WTC11 (cell line): Measurements from ENCODE around the gene KATNA1. TPM values are rescaled to one million over a fixed set of nuclear protein-coding genes. Genes with fewer than 3 reads are reported as not detected.

Experiments
- ATAC-seq: fragments of 200-7000 bp; cut with Tn5 transposase; 2 replicates; pipeline ENCODE4 v1.10.0; 2021; ENCODE audit warnings: mild to moderate bottlenecking, moderate library complexity
- CTCF ChIA-PET: fragments of 300-600 bp; sonication (Branson Sonifier 250); formaldehyde crosslinking; loops from one replicate; lab custom pipeline; 2021; ENCODE audit warnings: antibody characterized with exemption; lab: Charles Lee
- POLR2A ChIA-PET: fragments of 350-600 bp; sonication (Branson Sonifier 250); formaldehyde crosslinking; loops from one replicate; lab custom pipeline; 2021; ENCODE audit warnings: antibody characterized with exemption; lab: Charles Lee
- DNase-seq: peaks from one replicate; pipeline ENCODE4 v3.0.0; 2021; ENCODE audit warnings: low spot score
- H3K27ac Mint-ChIP-seq: 2 replicates; pipeline ENCODE4 v1.8.0; 2021; ENCODE audit warnings: mixed read lengths
- H3K27me3 Mint-ChIP-seq: 2 replicates; pipeline ENCODE4 v1.8.0; 2021; ENCODE audit warnings: low read depth, mild to moderate bottlenecking, moderate library complexity, mixed read lengths
- H3K36me3 Mint-ChIP-seq: 2 replicates; pipeline ENCODE4 v1.8.0; 2021; ENCODE audit warnings: mixed read lengths
- H3K4me1 Mint-ChIP-seq: 2 replicates; pipeline ENCODE4 v1.8.0; 2022; ENCODE audit warnings: mixed read lengths
- H3K4me3 Mint-ChIP-seq: 2 replicates; pipeline ENCODE4 v1.8.0; 2021; ENCODE audit warnings: mild to moderate bottlenecking, moderate library complexity, mixed read lengths
- H3K9me3 Mint-ChIP-seq: 2 replicates; pipeline ENCODE4 v1.8.0; 2021; ENCODE audit warnings: mixed read lengths
- ATF1 ChIP-seq: sonication (generic); formaldehyde crosslinking; IDR thresholded peaks from 2 replicates; pipeline ENCODE4 v1.8.1; 2023; ENCODE audit warnings: mild to moderate bottlenecking, moderate library complexity, missing genetic modification reagents
- ATF2 ChIP-seq: sonication (generic); formaldehyde crosslinking; IDR thresholded peaks from 2 replicates; pipeline ENCODE4 v1.8.1; 2022; ENCODE audit warnings: low read depth, missing genetic modification reagents, borderline replicate concordance
- CBFB ChIP-seq: sonication (generic); formaldehyde crosslinking; IDR thresholded peaks from 2 replicates; pipeline ENCODE4 v1.8.1; 2022; ENCODE audit warnings: mild to moderate bottlenecking, low read depth, missing genetic modification reagents
- ETV6 ChIP-seq: sonication (generic); formaldehyde crosslinking; IDR thresholded peaks from 2 replicates; pipeline ENCODE4 v1.8.1; 2022; ENCODE audit warnings: mild to moderate bottlenecking, missing genetic modification reagents
- HMGA2 ChIP-seq: fragments of 250-450 bp; sonication (Bioruptor Pico); IDR thresholded peaks from 2 replicates; pipeline ENCODE4 v1.4.0; 2021; ENCODE audit warnings: mild to moderate bottlenecking, moderate library complexity
- IRF2 ChIP-seq: sonication (generic); formaldehyde crosslinking; IDR thresholded peaks from 2 replicates; pipeline ENCODE4 v1.8.0; 2022; ENCODE audit warnings: low read depth, missing genetic modification reagents, borderline replicate concordance
- MYBL2 ChIP-seq: sonication (generic); formaldehyde crosslinking; IDR thresholded peaks from 2 replicates; pipeline ENCODE4 v1.8.1; 2023; ENCODE audit warnings: mild to moderate bottlenecking, moderate library complexity, missing genetic modification reagents
- NR1H2 ChIP-seq: sonication (generic); formaldehyde crosslinking; IDR thresholded peaks from 2 replicates; pipeline ENCODE4 v1.9.0; 2021; ENCODE audit warnings: mild to moderate bottlenecking, moderate library complexity, missing genetic modification reagents
- NR2C2 ChIP-seq: sonication (generic); formaldehyde crosslinking; IDR thresholded peaks from 2 replicates; pipeline ENCODE4 v1.8.0; 2022; ENCODE audit warnings: mild to moderate bottlenecking, missing genetic modification reagents
- OVOL2 ChIP-seq: fragments of 250-450 bp; sonication (Bioruptor Pico); IDR thresholded peaks from 2 replicates; pipeline ENCODE4 v1.9.0; 2021; ENCODE audit warnings: mild to moderate bottlenecking, borderline replicate concordance
- PRRX2 ChIP-seq: fragments of 250-450 bp; sonication (Bioruptor Pico); IDR thresholded peaks from 2 replicates; pipeline ENCODE4 v1.8.0; 2021; ENCODE audit warnings: mild to moderate bottlenecking
- SMAD3 ChIP-seq: sonication (generic); formaldehyde crosslinking; IDR thresholded peaks from 2 replicates; pipeline ENCODE4 v1.8.0; 2022; ENCODE audit warnings: missing genetic modification reagents, mild to moderate bottlenecking, borderline replicate concordance
- SMAD4 ChIP-seq: sonication (generic); formaldehyde crosslinking; IDR thresholded peaks from 2 replicates; pipeline ENCODE4 v1.8.0; 2022; ENCODE audit warnings: mild to moderate bottlenecking, missing genetic modification reagents
- SP1 ChIP-seq: sonication (generic); formaldehyde crosslinking; conservative IDR thresholded peaks from 2 replicates; pipeline ENCODE4 v1.8.1; 2022; ENCODE audit warnings: missing genetic modification reagents
- TEAD4 ChIP-seq: sonication (generic); formaldehyde crosslinking; IDR thresholded peaks from 2 replicates; pipeline ENCODE4 v1.8.0; 2022; ENCODE audit warnings: mild to moderate bottlenecking, missing genetic modification reagents
- ZMAT4 ChIP-seq: fragments of 250-450 bp; sonication (Bioruptor Pico); IDR thresholded peaks from 2 replicates; pipeline ENCODE4 v1.9.0; 2021; ENCODE audit warnings: mild to moderate bottlenecking
- ZNF138 ChIP-seq: sonication (generic); formaldehyde crosslinking; conservative IDR thresholded peaks from 2 replicates; pipeline ENCODE4 v1.8.1; 2022; ENCODE audit warnings: mild to moderate bottlenecking, moderate library complexity, missing genetic modification reagents
- ZNF317 ChIP-seq: sonication (generic); formaldehyde crosslinking; IDR thresholded peaks from 2 replicates; pipeline ENCODE4 v1.8.1; 2023; ENCODE audit warnings: low read depth, mild to moderate bottlenecking, moderate library complexity, missing genetic modification reagents, borderline replicate concordance
- ZNF396 ChIP-seq: fragments of 250-450 bp; sonication (Bioruptor Pico); IDR thresholded peaks from 2 replicates; pipeline ENCODE4 v1.8.0; 2021; ENCODE audit warnings: mild to moderate bottlenecking, moderate library complexity, borderline replicate concordance
- ZSCAN18 ChIP-seq: fragments of 250-450 bp; sonication (Bioruptor Pico); IDR thresholded peaks from 2 replicates; pipeline ENCODE4 v2.1.2; 2022; ENCODE audit warnings: mild to moderate bottlenecking, moderate library complexity
- total RNA-seq: library from RNA; stranded (reverse); gene quantifications from 3 replicates; pipeline ENCODE4 v1.2.3, GENCODE V29; 2021
- TF ChIP-seq, protein P1 (sequence below): sonication (generic); formaldehyde crosslinking; conservative IDR thresholded peaks from 2 replicates; pipeline ENCODE4 v1.8.1; 2022; ENCODE audit warnings: mild to moderate bottlenecking, missing genetic modification reagents
- TF ChIP-seq, protein P2 (sequence below): sonication (generic); formaldehyde crosslinking; IDR thresholded peaks from 2 replicates; pipeline ENCODE4 v1.8.1; 2023; ENCODE audit warnings: mild to moderate bottlenecking, missing genetic modification reagents
- TF ChIP-seq, protein P3 (sequence below): sonication (generic); formaldehyde crosslinking; IDR thresholded peaks from 2 replicates; pipeline ENCODE4 v1.8.1; 2022; ENCODE audit warnings: low read depth, mild to moderate bottlenecking, moderate library complexity, missing genetic modification reagents, borderline replicate concordance
- TF ChIP-seq, protein P4 (sequence below): sonication (generic); formaldehyde crosslinking; IDR thresholded peaks from 2 replicates; pipeline ENCODE4 v1.8.0; 2022; ENCODE audit warnings: missing genetic modification reagents
- TF ChIP-seq, protein P5 (sequence below): sonication (generic); formaldehyde crosslinking; IDR thresholded peaks from 2 replicates; pipeline ENCODE4 v1.8.0; 2022; ENCODE audit warnings: mild to moderate bottlenecking, missing genetic modification reagents

KATNA1 gene
- total RNA-seq, 1 experiment from 2014 or later, result 18.1 TPM

GRCh38 chr6:149646599-149646998, 1.9 kb downstream of the KATNA1 start:
- no peak overlapping the region for H3K27ac Mint-ChIP-seq
- H3K4me3 Mint-ChIP-seq, result peak overlapping the region; percentile 80
- no peak for ATAC-seq
- DNase-seq, result no peak
- H3K36me3 Mint-ChIP-seq, result no peaks in the 10 kb centered on the region
- TF ChIP-seq NR1H2 (CRISPR knock-in tag) (no peak), ZNF138 (CRISPR knock-in tag) (no peak), OVOL2 (no peak), ZNF317 (no peak), ATF2 (no peak), SMAD4 (CRISPR knock-in tag) (no peak), ZMAT4 (CRISPR knock-in tag) (no peak), ETV6 (CRISPR knock-in tag) (no peak), SMAD3 (no peak), SP1 (no peak), TEAD4 (no peak), MYBL2 (CRISPR knock-in tag) (no peak), ATF1 (CRISPR knock-in tag) (no peak), CBFB (CRISPR knock-in tag) (no peak)
- TF ChIP-seq, protein P1, sequence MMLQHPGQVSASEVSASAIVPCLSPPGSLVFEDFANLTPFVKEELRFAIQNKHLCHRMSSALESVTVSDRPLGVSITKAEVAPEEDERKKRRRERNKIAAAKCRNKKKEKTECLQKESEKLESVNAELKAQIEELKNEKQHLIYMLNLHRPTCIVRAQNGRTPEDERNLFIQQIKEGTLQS (CRISPR knock-in tag), result no peak
- TF ChIP-seq, protein P2, sequence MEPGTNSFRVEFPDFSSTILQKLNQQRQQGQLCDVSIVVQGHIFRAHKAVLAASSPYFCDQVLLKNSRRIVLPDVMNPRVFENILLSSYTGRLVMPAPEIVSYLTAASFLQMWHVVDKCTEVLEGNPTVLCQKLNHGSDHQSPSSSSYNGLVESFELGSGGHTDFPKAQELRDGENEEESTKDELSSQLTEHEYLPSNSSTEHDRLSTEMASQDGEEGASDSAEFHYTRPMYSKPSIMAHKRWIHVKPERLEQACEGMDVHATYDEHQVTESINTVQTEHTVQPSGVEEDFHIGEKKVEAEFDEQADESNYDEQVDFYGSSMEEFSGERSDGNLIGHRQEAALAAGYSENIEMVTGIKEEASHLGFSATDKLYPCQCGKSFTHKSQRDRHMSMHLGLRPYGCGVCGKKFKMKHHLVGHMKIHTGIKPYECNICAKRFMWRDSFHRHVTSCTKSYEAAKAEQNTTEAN (CRISPR knock-in tag), result no peak
- TF ChIP-seq, protein P3, sequence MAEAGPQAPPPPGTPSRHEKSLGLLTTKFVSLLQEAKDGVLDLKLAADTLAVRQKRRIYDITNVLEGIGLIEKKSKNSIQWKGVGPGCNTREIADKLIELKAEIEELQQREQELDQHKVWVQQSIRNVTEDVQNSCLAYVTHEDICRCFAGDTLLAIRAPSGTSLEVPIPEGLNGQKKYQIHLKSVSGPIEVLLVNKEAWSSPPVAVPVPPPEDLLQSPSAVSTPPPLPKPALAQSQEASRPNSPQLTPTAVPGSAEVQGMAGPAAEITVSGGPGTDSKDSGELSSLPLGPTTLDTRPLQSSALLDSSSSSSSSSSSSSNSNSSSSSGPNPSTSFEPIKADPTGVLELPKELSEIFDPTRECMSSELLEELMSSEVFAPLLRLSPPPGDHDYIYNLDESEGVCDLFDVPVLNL (CRISPR knock-in tag), result no peak
- CTCF ChIA-PET, result interaction anchor here (0.7 kb wide), 1 partner anchor 129 kb away, joined by 3 read pairs; no protein-coding TSS in a partner anchor
- peaks cover 7% of the 10 kb centered on the region; the same call in 1 of the 2 replicates for H3K4me1 Mint-ChIP-seq
- H3K9me3 Mint-ChIP-seq, result peaks cover under 1% of the 10 kb centered on the region; the same call in 1 of the 2 replicates
- POLR2A ChIA-PET, result no interaction called here
- H3K27me3 Mint-ChIP-seq, result no peaks in the 10 kb centered on the region

- ChIA-PET POLR2A (no interaction called here), CTCF (no interaction called here)
- H3K36me3 Mint-ChIP-seq, result peaks cover 4% of the 10 kb centered on the region
- DNase-seq (no peak), ATAC-seq (no peak)
- peak overlapping the region; percentile 46; the same call in 1 of the 2 replicates for H3K27ac Mint-ChIP-seq
- no peak overlapping the region for H3K4me3 Mint-ChIP-seq
- H3K27me3 Mint-ChIP-seq, result no peaks in the 10 kb centered on the region
- peaks cover 4% of the 10 kb centered on the region; the same call in 1 of the 2 replicates for H3K9me3 Mint-ChIP-seq
- peaks cover 7% of the 10 kb centered on the region; the same call in 1 of the 2 replicates for H3K4me1 Mint-ChIP-seq
- no peak for TF ChIP-seq ZNF317
- TF ChIP-seq, protein P4, sequence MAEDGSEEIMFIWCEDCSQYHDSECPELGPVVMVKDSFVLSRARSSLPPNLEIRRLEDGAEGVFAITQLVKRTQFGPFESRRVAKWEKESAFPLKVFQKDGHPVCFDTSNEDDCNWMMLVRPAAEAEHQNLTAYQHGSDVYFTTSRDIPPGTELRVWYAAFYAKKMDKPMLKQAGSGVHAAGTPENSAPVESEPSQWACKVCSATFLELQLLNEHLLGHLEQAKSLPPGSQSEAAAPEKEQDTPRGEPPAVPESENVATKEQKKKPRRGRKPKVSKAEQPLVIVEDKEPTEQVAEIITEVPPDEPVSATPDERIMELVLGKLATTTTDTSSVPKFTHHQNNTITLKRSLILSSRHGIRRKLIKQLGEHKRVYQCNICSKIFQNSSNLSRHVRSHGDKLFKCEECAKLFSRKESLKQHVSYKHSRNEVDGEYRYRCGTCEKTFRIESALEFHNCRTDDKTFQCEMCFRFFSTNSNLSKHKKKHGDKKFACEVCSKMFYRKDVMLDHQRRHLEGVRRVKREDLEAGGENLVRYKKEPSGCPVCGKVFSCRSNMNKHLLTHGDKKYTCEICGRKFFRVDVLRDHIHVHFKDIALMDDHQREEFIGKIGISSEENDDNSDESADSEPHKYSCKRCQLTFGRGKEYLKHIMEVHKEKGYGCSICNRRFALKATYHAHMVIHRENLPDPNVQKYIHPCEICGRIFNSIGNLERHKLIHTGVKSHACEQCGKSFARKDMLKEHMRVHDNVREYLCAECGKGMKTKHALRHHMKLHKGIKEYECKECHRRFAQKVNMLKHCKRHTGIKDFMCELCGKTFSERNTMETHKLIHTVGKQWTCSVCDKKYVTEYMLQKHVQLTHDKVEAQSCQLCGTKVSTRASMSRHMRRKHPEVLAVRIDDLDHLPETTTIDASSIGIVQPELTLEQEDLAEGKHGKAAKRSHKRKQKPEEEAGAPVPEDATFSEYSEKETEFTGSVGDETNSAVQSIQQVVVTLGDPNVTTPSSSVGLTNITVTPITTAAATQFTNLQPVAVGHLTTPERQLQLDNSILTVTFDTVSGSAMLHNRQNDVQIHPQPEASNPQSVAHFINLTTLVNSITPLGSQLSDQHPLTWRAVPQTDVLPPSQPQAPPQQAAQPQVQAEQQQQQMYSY, result no peak
- no peak for TF ChIP-seq PRRX2
- no peak for TF ChIP-seq HMGA2 (CRISPR knock-in tag)
- TF ChIP-seq IRF2, result no peak
- TF ChIP-seq NR2C2 (CRISPR knock-in tag), result no peak
- TF ChIP-seq, protein P5, sequence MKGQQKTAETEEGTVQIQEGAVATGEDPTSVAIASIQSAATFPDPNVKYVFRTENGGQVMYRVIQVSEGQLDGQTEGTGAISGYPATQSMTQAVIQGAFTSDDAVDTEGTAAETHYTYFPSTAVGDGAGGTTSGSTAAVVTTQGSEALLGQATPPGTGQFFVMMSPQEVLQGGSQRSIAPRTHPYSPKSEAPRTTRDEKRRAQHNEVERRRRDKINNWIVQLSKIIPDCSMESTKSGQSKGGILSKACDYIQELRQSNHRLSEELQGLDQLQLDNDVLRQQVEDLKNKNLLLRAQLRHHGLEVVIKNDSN (CRISPR knock-in tag), result no peak
- no peak for TF ChIP-seq ZSCAN18 (CRISPR knock-in tag)
- no peak for TF ChIP-seq ZNF396 (CRISPR knock-in tag)
Measured at GRCh38 chr6:149642829-149643580, 5.5 kb downstream of the KATNA1 start.
